ENCODE data around the gene SETD2.

SETD2 gene

DNA sequence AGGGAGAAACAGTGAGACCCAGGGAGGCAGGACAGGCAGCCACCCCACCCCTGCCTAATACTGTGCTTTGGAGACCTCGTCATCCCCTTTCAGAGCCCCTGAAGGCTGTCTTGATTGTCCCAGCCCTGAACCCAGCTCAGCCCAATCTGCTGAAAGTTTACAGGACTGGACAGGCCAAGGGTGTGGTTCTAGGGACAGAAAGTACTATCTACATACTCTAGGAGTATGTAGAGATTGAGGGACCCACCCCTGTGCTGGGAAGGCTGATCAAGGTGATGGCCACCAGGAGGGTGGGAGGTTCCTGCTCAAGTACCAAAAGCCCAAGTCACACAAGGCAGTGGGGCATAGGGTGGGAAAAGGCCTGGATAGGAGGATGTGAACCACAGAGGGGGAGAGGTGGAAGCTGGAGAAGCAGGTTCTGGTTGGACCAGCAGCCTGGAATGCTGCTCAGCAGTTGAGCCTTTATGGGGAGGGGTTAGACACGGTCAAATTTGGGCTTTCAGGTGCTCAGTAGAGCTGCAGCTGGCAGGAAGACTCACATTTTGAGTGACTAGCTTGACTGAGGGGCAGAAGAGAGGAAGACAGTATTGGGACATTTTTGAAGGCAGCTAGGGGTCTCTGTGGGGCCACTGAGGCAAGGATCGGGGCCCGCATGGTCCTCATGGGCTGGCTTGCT lies 177.7 kb downstream of the SETD2 start:
- no peak overlapping the region for H3K27ac ChIP-seq (ENCODE audit: low read depth, low read length)
- no peaks in the 10 kb centered on the region for H3K27me3 ChIP-seq (ENCODE audit: control insufficient read depth in 1 of 2, insufficient read depth in 2 of 2, low read length in 2 of 2)
- no peaks in the 10 kb centered on the region for H3K36me3 ChIP-seq (ENCODE audit: insufficient read depth, low read length)
- H3K9me3 ChIP-seq (ENCODE audit: low read length): no peaks in the 10 kb centered on the region
- H3K9ac ChIP-seq (ENCODE audit: low read length): no peak overlapping the region
- peaks cover 10% of the 10 kb centered on the region for H3K4me1 ChIP-seq (ENCODE audit: insufficient read depth, low read length)
- no peak overlapping the region for H3K4me3 ChIP-seq (ENCODE audit: low read depth in 1 of 2, low read length in 2 of 2)

DNA sequence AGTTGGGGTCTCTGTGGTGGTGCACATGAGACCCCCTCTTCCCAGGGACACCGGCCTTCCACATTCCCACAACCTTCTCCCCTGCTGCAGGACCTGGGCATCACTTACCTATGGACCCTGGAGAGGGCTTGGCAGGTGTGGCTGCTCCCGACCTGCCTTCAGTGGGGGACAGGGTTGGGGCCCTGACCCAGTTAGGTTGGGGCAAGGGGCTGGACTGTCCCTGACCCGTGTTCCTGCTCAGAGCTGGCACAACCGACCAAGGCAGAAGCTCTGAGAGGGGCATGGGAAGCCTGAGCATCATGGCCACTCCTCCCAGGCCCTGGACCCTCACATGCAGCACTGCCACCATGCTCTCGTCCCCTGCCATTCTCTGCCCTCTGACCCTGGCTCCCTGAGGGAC lies 178.3 kb downstream of the SETD2 start:
- H3K36me3 ChIP-seq (ENCODE audit: insufficient read depth, low read length): no peaks in the 10 kb centered on the region
- peaks cover 14% of the 10 kb centered on the region for H3K4me1 ChIP-seq (ENCODE audit: insufficient read depth, low read length)
- H3K9me3 ChIP-seq (ENCODE audit: low read length): no peaks in the 10 kb centered on the region
- no peak overlapping the region for H3K27ac ChIP-seq (ENCODE audit: low read depth, low read length)
- no peaks in the 10 kb centered on the region for H3K27me3 ChIP-seq (ENCODE audit: control insufficient read depth in 1 of 2, insufficient read depth in 2 of 2, low read length in 2 of 2)
- no peak overlapping the region for H3K9ac ChIP-seq (ENCODE audit: low read length)
- no peak overlapping the region for H3K4me3 ChIP-seq (ENCODE audit: low read depth in 1 of 2, low read length in 2 of 2)

DNA sequence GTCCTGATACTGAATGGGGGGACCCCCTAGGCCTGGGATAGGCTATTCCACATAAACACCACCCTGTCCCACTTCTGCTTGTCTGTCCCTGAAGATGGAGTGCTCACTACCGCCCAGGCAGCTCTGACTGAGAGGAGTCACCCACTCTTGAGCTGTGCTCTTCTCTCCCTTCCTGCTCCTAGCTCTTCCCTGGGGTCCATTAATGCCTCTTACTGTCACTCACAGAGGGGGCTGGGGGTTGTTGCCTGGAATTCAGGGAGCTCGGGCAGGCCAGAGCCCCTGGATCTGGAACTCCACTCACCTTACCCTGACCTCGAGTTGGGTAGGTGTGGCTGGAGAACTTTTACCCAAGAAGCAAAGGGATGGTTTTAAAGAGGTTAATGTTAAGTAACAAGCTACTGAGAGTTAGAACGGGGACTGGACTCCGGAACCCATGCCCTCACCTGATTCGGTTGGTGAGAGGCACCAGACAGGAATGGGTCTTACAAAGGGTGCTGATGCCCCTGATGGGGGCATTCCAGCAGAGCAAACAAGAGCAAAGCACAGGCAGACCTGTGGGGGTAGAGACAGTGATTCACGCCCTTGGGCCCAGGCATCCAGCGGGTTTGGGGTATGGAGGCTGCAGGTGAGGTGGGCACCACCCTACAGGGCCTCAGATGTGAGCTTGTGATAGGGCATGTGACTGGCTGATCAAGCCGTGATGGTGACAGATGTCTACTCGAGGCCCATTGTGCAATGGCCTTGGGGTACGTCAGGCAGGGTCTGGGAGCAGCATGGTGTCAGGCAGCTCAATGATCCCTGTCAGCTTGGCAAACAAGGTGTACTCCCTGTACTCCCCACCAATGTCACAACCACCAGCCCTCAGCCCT lies 179.1 kb downstream of the SETD2 start:
- H3K4me3 ChIP-seq (ENCODE audit: low read depth in 1 of 2, low read length in 2 of 2): no peak overlapping the region
- H3K36me3 ChIP-seq (ENCODE audit: insufficient read depth, low read length): no peaks in the 10 kb centered on the region
- H3K9ac ChIP-seq (ENCODE audit: low read length): no peak overlapping the region
- H3K9me3 ChIP-seq (ENCODE audit: low read length): no peaks in the 10 kb centered on the region
- no peaks in the 10 kb centered on the region for H3K27me3 ChIP-seq (ENCODE audit: control insufficient read depth in 1 of 2, insufficient read depth in 2 of 2, low read length in 2 of 2)
- H3K4me1 ChIP-seq (ENCODE audit: insufficient read depth, low read length): peaks cover 16% of the 10 kb centered on the region
- no peak overlapping the region for H3K27ac ChIP-seq (ENCODE audit: low read depth, low read length)

DNA sequence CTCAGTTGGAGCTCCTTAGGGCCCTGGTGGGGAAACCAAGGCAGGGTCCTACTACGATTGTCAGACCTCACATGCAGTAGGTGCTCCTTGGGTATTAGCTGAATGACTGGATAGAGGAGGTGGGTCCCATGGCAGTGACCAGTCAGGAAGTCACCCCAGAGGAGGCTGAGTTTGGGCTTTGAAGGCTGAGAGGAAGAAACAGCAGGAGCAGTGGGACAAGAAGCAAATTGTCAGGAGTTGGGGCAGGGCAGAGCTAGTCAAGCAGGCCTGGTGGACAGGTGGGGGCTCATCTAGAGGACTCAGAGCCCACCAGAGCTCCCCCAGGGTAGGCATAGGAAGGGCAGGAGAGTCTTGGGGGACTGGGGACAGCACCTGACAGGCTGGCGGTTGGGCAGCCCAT lies 181.4 kb downstream of the SETD2 start:
- H3K4me3 ChIP-seq (ENCODE audit: low read depth in 1 of 2, low read length in 2 of 2): no peak overlapping the region
- H3K9ac ChIP-seq (ENCODE audit: low read length): no peak overlapping the region
- H3K9me3 ChIP-seq (ENCODE audit: low read length): no peaks in the 10 kb centered on the region
- no peaks in the 10 kb centered on the region for H3K36me3 ChIP-seq (ENCODE audit: insufficient read depth, low read length)
- H3K4me1 ChIP-seq (ENCODE audit: insufficient read depth, low read length): peaks cover 27% of the 10 kb centered on the region
- H3K27ac ChIP-seq (ENCODE audit: low read depth, low read length): no peak overlapping the region
- no peaks in the 10 kb centered on the region for H3K27me3 ChIP-seq (ENCODE audit: control insufficient read depth in 1 of 2, insufficient read depth in 2 of 2, low read length in 2 of 2)

DNA sequence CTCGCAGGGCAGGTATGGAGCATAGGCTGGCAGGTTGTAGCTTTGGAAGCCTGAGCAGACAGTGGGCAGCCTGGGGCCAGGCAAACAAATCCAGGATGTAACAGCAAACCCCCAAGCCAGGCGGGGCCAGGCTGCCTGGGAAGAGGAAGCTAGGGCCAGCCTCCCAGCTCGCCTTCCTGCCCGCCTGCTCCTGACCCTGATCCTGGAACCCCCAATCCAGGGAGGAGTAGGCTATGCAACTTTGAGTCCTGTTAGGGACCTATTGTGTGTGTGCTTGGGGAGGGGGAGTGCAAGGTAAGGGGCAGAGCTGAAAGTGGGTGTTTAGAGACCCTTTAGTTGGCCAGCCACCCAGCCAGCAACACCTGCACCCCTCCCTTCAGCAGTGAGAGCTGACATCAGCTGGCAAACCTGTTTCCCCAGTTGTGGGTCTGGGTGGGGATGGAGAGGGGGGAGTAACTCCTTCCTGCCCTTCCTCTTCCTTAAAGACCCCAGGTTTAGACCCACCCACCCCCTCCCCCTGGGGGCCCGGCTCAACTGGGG lies 181.9 kb downstream of the SETD2 start:
- no peaks in the 10 kb centered on the region for H3K9me3 ChIP-seq (ENCODE audit: low read length)

DNA sequence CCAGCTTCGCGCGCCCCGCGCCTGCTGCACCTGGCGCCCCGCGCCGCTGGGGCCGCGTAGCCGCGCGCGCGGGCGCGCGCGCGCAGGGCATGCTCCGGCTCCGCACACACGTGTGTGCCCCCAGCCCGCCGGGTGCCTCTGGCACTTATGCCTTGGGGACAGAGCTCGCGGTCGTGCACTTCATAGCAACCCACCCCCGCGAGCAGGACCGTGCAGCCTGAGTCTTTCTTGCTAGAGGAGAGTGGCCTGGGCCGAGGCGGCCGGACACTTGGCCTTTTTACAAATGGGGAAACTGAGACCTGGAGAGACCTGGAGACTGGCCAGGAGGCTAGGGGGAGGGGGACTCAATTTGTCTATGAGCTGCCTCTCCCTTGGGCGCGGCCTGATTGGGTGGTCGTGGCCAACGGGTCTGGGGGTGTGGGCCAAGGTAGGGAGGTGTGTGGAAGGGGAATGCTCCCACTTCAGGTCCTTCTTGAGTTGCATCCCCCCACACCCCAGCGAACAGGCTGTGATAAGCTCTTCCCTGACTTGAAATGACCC lies 183.9 kb downstream of the SETD2 start:
- H3K4me3 ChIP-seq (ENCODE audit: low read depth in 1 of 2, low read length in 2 of 2): peak overlapping the region; percentile 61 to 79
- H3K27ac ChIP-seq (ENCODE audit: low read depth, low read length): no peak overlapping the region
- no peaks in the 10 kb centered on the region for H3K27me3 ChIP-seq (ENCODE audit: control insufficient read depth in 1 of 2, insufficient read depth in 2 of 2, low read length in 2 of 2)
- no peak overlapping the region for H3K9ac ChIP-seq (ENCODE audit: low read length)
- peaks cover 27% of the 10 kb centered on the region for H3K4me1 ChIP-seq (ENCODE audit: insufficient read depth, low read length)
- no peaks in the 10 kb centered on the region for H3K9me3 ChIP-seq (ENCODE audit: low read length)
- H3K36me3 ChIP-seq (ENCODE audit: insufficient read depth, low read length): no peaks in the 10 kb centered on the region

More for the DNA sequence above, 181.9 kb downstream of the SETD2 start:
- Histone ChIP-seq H3K36me3 (ENCODE audit: insufficient read depth, low read length) (no peaks in the 10 kb centered on the region), H3K9ac (ENCODE audit: low read length) (no peak overlapping the region), H3K27me3 (ENCODE audit: control insufficient read depth in 1 of 2, insufficient read depth in 2 of 2, low read length in 2 of 2) (no peaks in the 10 kb centered on the region), H3K4me1 (ENCODE audit: insufficient read depth, low read length) (peaks cover 25% of the 10 kb centered on the region), H3K4me3 (ENCODE audit: low read depth in 1 of 2, low read length in 2 of 2) (no peak overlapping the region), H3K27ac (ENCODE audit: low read depth, low read length) (no peak overlapping the region)

DNA sequence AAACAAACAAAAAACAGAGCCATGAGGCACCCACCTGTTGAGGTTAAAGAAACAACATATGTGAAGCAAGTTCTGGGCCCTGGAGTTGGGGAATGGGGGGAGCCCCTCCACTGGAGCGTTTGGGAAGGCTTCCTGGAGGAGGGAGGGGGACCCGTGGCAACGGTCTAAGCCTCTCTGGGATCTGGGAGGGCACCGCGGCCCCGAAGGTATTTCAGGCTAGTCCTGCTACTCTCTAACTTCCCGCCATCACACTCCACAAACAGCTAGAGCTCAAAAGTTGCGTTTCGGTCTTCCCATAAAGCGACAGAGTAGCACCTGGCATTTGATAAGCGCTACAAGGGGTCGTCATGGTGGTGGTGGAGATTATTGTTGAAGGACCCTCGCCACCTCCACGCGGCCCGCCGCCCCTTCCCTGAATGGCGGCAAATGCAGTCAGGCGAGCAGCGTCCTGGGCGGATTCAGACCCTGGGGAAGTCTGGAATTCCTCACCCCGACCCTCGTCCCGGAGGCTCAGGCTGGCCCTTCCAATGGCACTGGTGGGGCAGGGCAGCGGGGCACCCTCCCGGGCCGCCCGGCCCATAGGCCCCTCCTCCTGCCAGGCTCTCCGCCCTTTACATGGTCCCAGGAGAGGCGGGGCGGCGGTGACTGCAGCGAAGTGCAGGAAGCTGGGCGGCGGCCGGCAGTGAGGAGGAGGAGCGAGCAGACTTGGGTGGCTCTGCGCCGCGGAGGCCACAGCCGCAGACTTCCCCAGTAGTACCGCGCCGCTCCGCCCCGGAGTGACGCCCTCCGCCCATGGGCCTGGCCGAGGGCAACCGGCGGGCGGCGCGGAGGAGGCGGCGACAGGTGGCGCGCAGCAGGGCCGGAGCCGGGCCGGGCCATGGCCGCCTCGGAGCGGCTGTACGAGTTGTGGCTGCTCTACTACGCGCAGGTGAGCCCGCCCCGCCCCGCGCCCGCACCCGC lies 184.6 kb downstream of the SETD2 start, which contains the start of gene NBEAL2:
NBEAL2 (plus strand) TSS at position 682 of the 960 bp plus-strand sequence; CDS start at position 878, 196 bp downstream.
- Histone ChIP-seq H3K9ac (ENCODE audit: low read length) (peak within 1 kb of the TSS; percentile 75), H3K27ac (ENCODE audit: low read depth, low read length) (peak within 1 kb of the TSS; percentile 86), H3K36me3 (ENCODE audit: insufficient read depth, low read length) (peaks cover 6% of the 10 kb centered on the region), H3K9me3 (ENCODE audit: low read length) (no peaks in the 10 kb centered on the region), H3K4me1 (ENCODE audit: insufficient read depth, low read length) (peaks cover 35% of the 10 kb centered on the region), H3K27me3 (ENCODE audit: control insufficient read depth in 1 of 2, insufficient read depth in 2 of 2, low read length in 2 of 2) (no peaks in the 10 kb centered on the region), H3K4me3 (ENCODE audit: low read depth in 1 of 2, low read length in 2 of 2) (peak within 1 kb of the TSS; percentile 61 to 79)

DNA sequence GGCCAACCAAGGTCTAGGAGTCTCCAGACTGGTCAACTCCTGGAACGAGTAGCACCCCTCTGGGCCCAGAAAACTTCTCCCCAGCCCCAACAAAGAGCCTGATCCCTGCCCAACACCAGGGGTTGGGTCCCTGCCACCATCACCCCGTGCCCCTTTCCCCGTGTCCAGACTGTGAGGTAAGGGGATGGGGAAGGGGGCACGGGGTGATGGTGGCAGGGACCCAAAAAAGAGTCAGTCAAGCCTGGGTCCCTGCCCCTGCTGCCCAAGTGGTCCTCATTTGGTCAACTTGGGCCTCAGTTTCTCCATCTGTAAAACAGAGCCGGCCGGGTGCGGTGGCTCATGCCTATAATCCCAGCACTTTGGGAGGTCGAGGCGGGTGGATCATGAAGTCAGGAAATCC lies 185.5 kb downstream of the SETD2 start:
- Histone ChIP-seq H3K36me3 (ENCODE audit: insufficient read depth, low read length) (peaks cover 7% of the 10 kb centered on the region), H3K4me3 (ENCODE audit: low read depth in 1 of 2, low read length in 2 of 2) (no peak overlapping the region), H3K9ac (ENCODE audit: low read length) (no peak overlapping the region), H3K27ac (ENCODE audit: low read depth, low read length) (no peak overlapping the region), H3K27me3 (ENCODE audit: control insufficient read depth in 1 of 2, insufficient read depth in 2 of 2, low read length in 2 of 2) (no peaks in the 10 kb centered on the region), H3K9me3 (ENCODE audit: low read length) (no peaks in the 10 kb centered on the region), H3K4me1 (ENCODE audit: insufficient read depth, low read length) (peaks cover 40% of the 10 kb centered on the region)

DNA sequence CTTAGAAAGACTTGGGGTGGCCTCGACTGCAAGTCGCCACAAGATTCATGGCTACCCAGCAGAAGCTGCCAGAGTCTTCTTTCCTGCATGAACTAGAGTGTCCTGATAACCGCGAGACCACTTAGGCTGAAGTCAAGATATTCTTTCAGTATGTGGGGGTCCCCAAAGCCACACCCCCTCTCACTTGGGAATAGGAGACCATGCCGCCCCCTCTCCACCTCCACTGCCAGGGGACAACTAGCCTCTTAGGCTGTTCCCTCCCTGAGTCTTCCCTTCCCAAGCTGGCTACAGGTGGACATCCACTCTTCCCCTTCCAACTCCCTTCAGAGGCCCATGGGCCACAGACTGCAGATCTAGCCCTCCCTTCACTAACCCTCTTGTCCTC lies 186.1 kb downstream of the SETD2 start:
- Histone ChIP-seq H3K27ac (ENCODE audit: low read depth, low read length) (no peak overlapping the region), H3K9me3 (ENCODE audit: low read length) (no peaks in the 10 kb centered on the region), H3K4me3 (ENCODE audit: low read depth in 1 of 2, low read length in 2 of 2) (no peak overlapping the region), H3K4me1 (ENCODE audit: insufficient read depth, low read length) (peaks cover 40% of the 10 kb centered on the region), H3K27me3 (ENCODE audit: control insufficient read depth in 1 of 2, insufficient read depth in 2 of 2, low read length in 2 of 2) (no peaks in the 10 kb centered on the region), H3K36me3 (ENCODE audit: insufficient read depth, low read length) (peaks cover 7% of the 10 kb centered on the region), H3K9ac (ENCODE audit: low read length) (no peak overlapping the region)

DNA sequence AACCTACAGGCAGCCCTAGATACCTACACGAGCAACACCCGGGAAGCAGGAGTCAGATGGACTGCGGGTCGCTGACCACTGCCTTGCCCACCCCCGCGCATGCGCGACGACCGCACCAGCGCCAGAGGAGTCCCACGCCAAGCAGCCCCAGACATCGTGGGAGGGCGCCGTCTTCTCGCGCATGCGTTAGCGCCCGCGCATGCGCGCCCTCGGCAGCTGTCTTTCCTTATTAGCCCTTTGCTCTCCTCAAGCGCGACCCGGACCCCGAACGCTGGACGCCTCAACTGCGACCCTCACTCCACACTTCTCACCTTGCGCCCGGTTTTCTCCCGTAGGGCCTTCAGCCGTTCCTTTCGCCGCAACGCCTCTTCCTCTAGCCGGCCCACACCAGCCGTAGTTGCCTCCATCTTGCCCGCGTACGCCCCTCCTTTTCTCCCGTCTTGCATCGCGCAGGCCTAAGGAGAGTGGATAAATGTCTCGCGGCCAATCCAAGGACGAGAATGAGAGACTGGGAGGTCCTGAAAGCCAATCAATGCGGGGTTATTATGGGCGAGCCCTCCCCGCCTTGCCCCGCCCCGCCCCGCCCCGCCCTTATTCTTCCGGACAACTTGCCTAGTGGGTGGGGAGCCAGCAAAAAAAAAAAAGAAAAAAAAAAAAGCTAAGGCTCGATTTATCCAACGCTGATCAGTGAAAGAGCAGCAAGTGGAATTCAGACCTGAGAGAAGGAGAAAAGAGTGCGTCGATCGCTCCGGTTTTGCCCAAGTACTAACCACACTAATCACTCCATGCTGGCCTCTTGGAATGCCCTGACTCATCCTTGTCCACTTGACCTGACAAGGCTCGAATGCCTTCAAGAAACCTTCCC lies 187.4 kb downstream of the SETD2 start, which contains the start of gene CCDC12:
CCDC12 (minus strand) TSS at position 420 of the 865 bp plus-strand sequence; CDS start at position 407, 13 bp downstream.
- no peaks in the 10 kb centered on the region for H3K9me3 ChIP-seq (ENCODE audit: low read length)
- peak within 1 kb of the TSS; percentile 70 for H3K9ac ChIP-seq (ENCODE audit: low read length)
- peaks cover 39% of the 10 kb centered on the region for H3K4me1 ChIP-seq (ENCODE audit: insufficient read depth, low read length)
- H3K27ac ChIP-seq (ENCODE audit: low read depth, low read length): peak within 1 kb of the TSS; percentile 98
- H3K27me3 ChIP-seq (ENCODE audit: control insufficient read depth in 1 of 2, insufficient read depth in 2 of 2, low read length in 2 of 2): no peaks in the 10 kb centered on the region
- peaks cover 7% of the 10 kb centered on the region for H3K36me3 ChIP-seq (ENCODE audit: insufficient read depth, low read length)
- peak within 1 kb of the TSS; percentile 80 to 86 for H3K4me3 ChIP-seq (ENCODE audit: low read depth in 1 of 2, low read length in 2 of 2)

Data from muscle layer of colon (tissue), 2 donors.